Astrocyte (in vitro differentiated cells and primary cell): ENCODE data around the gene MRPL48. TPM values are rescaled to one million over a fixed set of nuclear protein-coding genes. Genes with fewer than 3 reads are reported as not detected.
A peak's percentile ranks its signal among the peaks of the same experiment; 100 is the strongest.

Experiments
- DNase-seq: peaks from one replicate; pipeline ENCODE4 v3.0.0-alpha.2; 2010; ENCODE audit warnings: low read depth
- FAIRE-seq: peaks from 2 replicates; lab custom pipeline; 2011; peaks lifted over from hg19 to GRCh38; lab: Jason Lieb, UNC
- H2AFZ ChIP-seq: 2 replicates; pipeline ENCODE4 v1.6.0; 2012; ENCODE audit warnings: low read depth, low read length, inconsistent platforms
- H3K27ac ChIP-seq: 2 replicates; pipeline ENCODE4 v1.5.1; 2011; ENCODE audit warnings: low read depth, low read length, inconsistent platforms
- H3K27me3 ChIP-seq: 2 replicates; pipeline ENCODE4 v1.6.0; 2011; ENCODE audit warnings: low read length, inconsistent platforms; ENCODE audit not compliant: insufficient read depth
- H3K36me3 ChIP-seq: 2 replicates; pipeline ENCODE4 v1.5.1; 2011; ENCODE audit warnings: low read length, inconsistent platforms; ENCODE audit not compliant: insufficient read depth
- H3K4me1 ChIP-seq: 2 replicates; pipeline ENCODE4 v1.5.1; 2011; ENCODE audit warnings: low read length, inconsistent platforms; ENCODE audit not compliant: insufficient read depth
- H3K4me2 ChIP-seq: 2 replicates; pipeline ENCODE4 v1.6.0; 2012; ENCODE audit warnings: low read length, inconsistent platforms
- H3K4me3 ChIP-seq: 2 replicates; pipeline ENCODE4 v1.5.1; 2011; ENCODE audit warnings: low read depth, mild to moderate bottlenecking, low read length, inconsistent platforms; ENCODE audit not compliant: insufficient read depth
- H3K79me2 ChIP-seq: 2 replicates; pipeline ENCODE4 v1.6.0; 2012; ENCODE audit warnings: mild to moderate bottlenecking, low read length, inconsistent platforms; ENCODE audit not compliant: insufficient read depth
- H3K9ac ChIP-seq: 2 replicates; pipeline ENCODE4 v1.6.0; 2012; ENCODE audit warnings: mild to moderate bottlenecking, low read length, inconsistent platforms
- H3K9me3 ChIP-seq: 2 replicates; pipeline ENCODE4 v1.5.1; 2012; ENCODE audit warnings: low read depth, mild to moderate bottlenecking, low read length, inconsistent platforms; ENCODE audit not compliant: insufficient read depth
- H4K20me1 ChIP-seq: 2 replicates; pipeline ENCODE4 v1.6.0; 2012; ENCODE audit warnings: low read length, inconsistent platforms; ENCODE audit not compliant: insufficient read depth
- H3K27ac Mint-ChIP-seq: one replicate; pipeline ENCODE4 v1.8.0; 2021; ENCODE audit warnings: mild to moderate bottlenecking, mixed read lengths; ENCODE audit not compliant: unreplicated experiment
- H3K27me3 Mint-ChIP-seq: one replicate; pipeline ENCODE4 v1.8.0; 2021; ENCODE audit warnings: low read depth, mixed read lengths; ENCODE audit not compliant: unreplicated experiment
- H3K36me3 Mint-ChIP-seq: one replicate; pipeline ENCODE4 v1.8.0; 2021; ENCODE audit warnings: low read depth, mixed read lengths; ENCODE audit not compliant: unreplicated experiment
- H3K4me1 Mint-ChIP-seq: one replicate; pipeline ENCODE4 v1.8.0; 2021; ENCODE audit warnings: low read depth, mixed read lengths; ENCODE audit not compliant: unreplicated experiment
- H3K4me3 Mint-ChIP-seq: one replicate; pipeline ENCODE4 v1.8.0; 2021; ENCODE audit warnings: mild to moderate bottlenecking, moderate library complexity, mixed read lengths; ENCODE audit not compliant: unreplicated experiment
- H3K9me3 Mint-ChIP-seq: one replicate; pipeline ENCODE4 v1.8.0; 2021; ENCODE audit warnings: mild to moderate bottlenecking, mixed read lengths; ENCODE audit not compliant: unreplicated experiment
- EZH2 ChIP-seq: IDR thresholded peaks from 2 replicates; pipeline ENCODE4 v1.6.1; 2012; ENCODE audit warnings: mild to moderate bottlenecking, low read length, inconsistent platforms; ENCODE audit not compliant: insufficient read depth
- total RNA-seq: library from RNA; stranded (reverse); gene quantifications from 2 replicates; pipeline ENCODE4 v1.2.1, GENCODE V29; 2021
- TF ChIP-seq, protein P1 (sequence below): IDR thresholded peaks from 2 replicates; pipeline ENCODE4 v1.5.1; 2011; ENCODE audit warnings: low read depth, mild to moderate bottlenecking, inconsistent platforms, low read length, moderate library complexity; ENCODE audit not compliant: insufficient read depth

Gene MRPL48
- total RNA-seq, 1 donor from 2014 or later, result 24.6 TPM

DNA sequence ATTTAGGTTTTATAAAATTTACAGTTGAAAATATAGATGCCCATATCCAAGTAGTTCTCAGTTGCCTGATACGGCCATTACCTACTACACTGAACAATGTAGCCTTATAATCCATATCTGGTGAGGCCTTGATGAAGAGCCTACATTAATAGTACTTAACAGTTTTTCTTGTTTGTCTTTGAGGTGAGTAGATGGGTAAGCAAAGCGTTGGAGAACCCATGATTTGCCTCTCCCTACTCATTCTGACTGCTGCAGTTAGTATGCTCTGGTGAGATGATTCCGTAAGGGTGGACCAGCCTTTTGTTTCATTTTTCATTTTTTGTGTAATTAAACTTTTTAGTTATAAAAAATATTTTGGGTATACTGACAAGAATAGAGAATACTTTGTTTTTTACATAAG is 100.6 kb downstream of the MRPL48 start:
- Histone ChIP-seq H3K9me3 (no peaks in the 10 kb centered on the region), H3K9ac (no peak overlapping the region), H4K20me1 (no peaks in the 10 kb centered on the region), H3K79me2 (no peaks in the 10 kb centered on the region), H3K4me3 (no peak overlapping the region), H3K36me3 (peaks cover 7% of the 10 kb centered on the region), H3K4me1 (no peaks in the 10 kb centered on the region), H3K27me3 (no peaks in the 10 kb centered on the region), H2AFZ (no peak overlapping the region), H3K4me2 (no peak overlapping the region), H3K27ac (no peak overlapping the region)
- DNase-seq (no peak), FAIRE-seq (no peak)
- H3K4me3 Mint-ChIP-seq, result no peak overlapping the region
- TF ChIP-seq EZH2, result no peak
- TF ChIP-seq, protein P1, sequence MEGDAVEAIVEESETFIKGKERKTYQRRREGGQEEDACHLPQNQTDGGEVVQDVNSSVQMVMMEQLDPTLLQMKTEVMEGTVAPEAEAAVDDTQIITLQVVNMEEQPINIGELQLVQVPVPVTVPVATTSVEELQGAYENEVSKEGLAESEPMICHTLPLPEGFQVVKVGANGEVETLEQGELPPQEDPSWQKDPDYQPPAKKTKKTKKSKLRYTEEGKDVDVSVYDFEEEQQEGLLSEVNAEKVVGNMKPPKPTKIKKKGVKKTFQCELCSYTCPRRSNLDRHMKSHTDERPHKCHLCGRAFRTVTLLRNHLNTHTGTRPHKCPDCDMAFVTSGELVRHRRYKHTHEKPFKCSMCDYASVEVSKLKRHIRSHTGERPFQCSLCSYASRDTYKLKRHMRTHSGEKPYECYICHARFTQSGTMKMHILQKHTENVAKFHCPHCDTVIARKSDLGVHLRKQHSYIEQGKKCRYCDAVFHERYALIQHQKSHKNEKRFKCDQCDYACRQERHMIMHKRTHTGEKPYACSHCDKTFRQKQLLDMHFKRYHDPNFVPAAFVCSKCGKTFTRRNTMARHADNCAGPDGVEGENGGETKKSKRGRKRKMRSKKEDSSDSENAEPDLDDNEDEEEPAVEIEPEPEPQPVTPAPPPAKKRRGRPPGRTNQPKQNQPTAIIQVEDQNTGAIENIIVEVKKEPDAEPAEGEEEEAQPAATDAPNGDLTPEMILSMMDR, result no peak
- no peaks in the 10 kb centered on the region for H3K27me3 Mint-ChIP-seq
- H3K36me3 Mint-ChIP-seq, result peaks cover 9% of the 10 kb centered on the region
- H3K27ac Mint-ChIP-seq, result no peak overlapping the region
- no peaks in the 10 kb centered on the region for H3K4me1 Mint-ChIP-seq
- no peaks in the 10 kb centered on the region for H3K9me3 Mint-ChIP-seq

GRCh38 chr11:73889019-73889418 is 101.3 kb downstream of the MRPL48 start:
- H3K4me1 ChIP-seq, result no peaks in the 10 kb centered on the region
- no peaks in the 10 kb centered on the region for H3K79me2 ChIP-seq
- H3K27ac Mint-ChIP-seq, result no peak overlapping the region
- H3K27me3 ChIP-seq, result no peaks in the 10 kb centered on the region
- H3K9ac ChIP-seq, result no peak overlapping the region
- H3K4me2 ChIP-seq, result no peak overlapping the region
- DNase-seq, result peak; percentile 58
- no peaks in the 10 kb centered on the region for H3K27me3 Mint-ChIP-seq
- no peak for TF ChIP-seq EZH2
- TF ChIP-seq, protein P1, result no peak
- H4K20me1 ChIP-seq, result no peaks in the 10 kb centered on the region
- H3K4me3 ChIP-seq, result no peak overlapping the region
- H3K36me3 Mint-ChIP-seq, result peaks cover 6% of the 10 kb centered on the region
- H3K36me3 ChIP-seq, result peaks cover 7% of the 10 kb centered on the region
- no peaks in the 10 kb centered on the region for H3K4me1 Mint-ChIP-seq
- no peak overlapping the region for H3K27ac ChIP-seq
- no peaks in the 10 kb centered on the region for H3K9me3 Mint-ChIP-seq
- H3K9me3 ChIP-seq, result no peaks in the 10 kb centered on the region
- no peak overlapping the region for H3K4me3 Mint-ChIP-seq
- FAIRE-seq, result no peak
- H2AFZ ChIP-seq, result no peak overlapping the region

- no peak for FAIRE-seq
- Histone ChIP-seq H3K4me1 (no peaks in the 10 kb centered on the region), H3K4me2 (no peak overlapping the region), H3K36me3 (peaks cover 7% of the 10 kb centered on the region), H4K20me1 (no peaks in the 10 kb centered on the region), H3K27ac (no peak overlapping the region), H3K9me3 (no peaks in the 10 kb centered on the region), H3K4me3 (no peak overlapping the region), H2AFZ (no peak overlapping the region), H3K9ac (no peak overlapping the region), H3K79me2 (no peaks in the 10 kb centered on the region), H3K27me3 (no peaks in the 10 kb centered on the region)
- DNase-seq, result no peak
- Mint-ChIP-seq H3K27me3 (no peaks in the 10 kb centered on the region), H3K9me3 (no peaks in the 10 kb centered on the region), H3K27ac (no peak overlapping the region), H3K4me1 (no peaks in the 10 kb centered on the region), H3K36me3 (peaks cover 6% of the 10 kb centered on the region), H3K4me3 (no peak overlapping the region)
- TF ChIP-seq EZH2, result no peak
- TF ChIP-seq, protein P1, result no peak
These were observed 101.9 kb downstream of the MRPL48 start for GRCh38 chr11:73889536-73889935.
